H1 (cell line): ENCODE data around the gene EPHA5. TPM values are rescaled to one million over a fixed set of nuclear protein-coding genes. Genes with fewer than 3 reads are reported as not detected.

Experiments
- CTCF ChIA-PET: fragments of 300-600 bp; sonication (Branson Sonifier 250); formaldehyde crosslinking; loops from one replicate; lab custom pipeline; 2021; ENCODE audit not compliant: partially characterized antibody; lab: Charles Lee
- POLR2A ChIA-PET: fragments of 300-600 bp; sonication (Branson Sonifier 250); formaldehyde crosslinking; loops from one replicate; lab custom pipeline; 2021; ENCODE audit warnings: inconsistent platforms; ENCODE audit not compliant: partially characterized antibody; lab: Charles Lee
- DNase-seq, 2 experiments: peaks; one replicate each; pipeline versions ENCODE4 v3.0.0 to v3.0.0-alpha.2; 2010 to 2022; ENCODE audit warnings: low spot score in 2 of 2, low read depth in 1 of 2, mixed read lengths in 1 of 2
- FAIRE-seq: peaks from 2 replicates; lab custom pipeline; 2011; peaks lifted over from hg19 to GRCh38; lab: Jason Lieb, UNC
- H2AFZ ChIP-seq: 2 replicates; pipeline ENCODE4 v1.8.1; 2012; ENCODE audit warnings: low read length, inconsistent platforms
- H2AK5ac ChIP-seq: 2 replicates; pipeline ENCODE4 v1.6.1; 2013; ENCODE audit warnings: low read depth, low read length
- H2BK120ac ChIP-seq: replicated peaks from 2 replicates; pipeline ENCODE3; 2013; ENCODE audit warnings: low read depth, low read length, inconsistent platforms
- H2BK12ac ChIP-seq: 2 replicates; pipeline ENCODE4 v1.6.1; 2013; ENCODE audit warnings: low read depth, low read length
- H2BK15ac ChIP-seq: 2 replicates; pipeline ENCODE4 v1.6.1; 2013; ENCODE audit warnings: low read length
- H2BK20ac ChIP-seq: 2 replicates; pipeline ENCODE4 v1.6.1; 2013; ENCODE audit warnings: low read length
- H2BK5ac ChIP-seq: 2 replicates; pipeline ENCODE4 v1.6.1; 2013; ENCODE audit warnings: low read depth, low read length
- H3K14ac ChIP-seq: 2 replicates; pipeline ENCODE4 v1.6.1; 2013; ENCODE audit warnings: inconsistent platforms; ENCODE audit not compliant: insufficient read length
- H3K18ac ChIP-seq: 2 replicates; pipeline ENCODE4 v1.6.1; 2013; ENCODE audit warnings: low read length; ENCODE audit errors: extremely low read depth
- H3K23ac ChIP-seq: 2 replicates; pipeline ENCODE4 v1.6.1; 2013; ENCODE audit warnings: inconsistent platforms; ENCODE audit not compliant: insufficient read length
- H3K23me2 ChIP-seq: 2 replicates; pipeline ENCODE4 v1.6.1; 2013; ENCODE audit warnings: low read depth, low read length
- H3K27ac ChIP-seq: 2 replicates; pipeline ENCODE4 v1.6.1; 2011; ENCODE audit warnings: low read depth, low read length, inconsistent platforms
- H3K27me3 ChIP-seq, 4 experiments: replicated peaks in 1 of 4; 1 replicate in 1 of 4; 2 replicates in 3 of 4; pipeline versions ENCODE4 v1.6.1 to v1.8.1; 2011 to 2013; ENCODE audit warnings: low read length in 3 of 4, mild to moderate bottlenecking in 3 of 4, inconsistent platforms in 2 of 4, mixed read lengths in 2 of 4, moderate library complexity in 1 of 4; ENCODE audit not compliant: control insufficient read depth in 3 of 4, insufficient read depth in 3 of 4; ENCODE audit errors: extremely low read depth in 1 of 4
- H3K36me3 ChIP-seq, 4 experiments: 2 replicates each; pipeline versions ENCODE4 v1.6.1 to v1.8.1; 2011 to 2013; ENCODE audit warnings: mild to moderate bottlenecking in 4 of 4, low read length in 3 of 4, moderate library complexity in 2 of 4, control low read depth in 1 of 4, inconsistent platforms in 1 of 4; ENCODE audit not compliant: insufficient read depth in 4 of 4, control insufficient read depth in 2 of 4
- H3K4ac ChIP-seq: replicated peaks from 2 replicates; pipeline ENCODE3; 2013; ENCODE audit warnings: low read length, low read depth, mixed read lengths, inconsistent platforms; ENCODE audit not compliant: insufficient read length
- H3K4me1 ChIP-seq, 4 experiments: replicated peaks in 1 of 4; 1 replicate in 1 of 4; 2 replicates in 3 of 4; pipeline versions ENCODE4 v1.6.1 to v1.8.1; 2011 to 2013; ENCODE audit warnings: low read length in 3 of 4, inconsistent platforms in 2 of 4, mixed read lengths in 1 of 4; ENCODE audit not compliant: insufficient read depth in 4 of 4, control insufficient read depth in 3 of 4
- H3K4me2 ChIP-seq, 2 experiments: 2 replicates each; pipeline versions ENCODE4 v1.6.1 to v1.8.1; 2011 to 2013; ENCODE audit warnings: low read depth in 2 of 2, low read length in 2 of 2, control low read depth in 1 of 2, inconsistent platforms in 1 of 2, mild to moderate bottlenecking in 1 of 2; ENCODE audit not compliant: insufficient read depth in 1 of 2
- H3K4me3 ChIP-seq, 4 experiments: fragments of 200-600, 300-600 bp in 1 of 4; sonication (generic), shearing (Covaris generic), sonication (Bioruptor Twin) in 1 of 4; 2 replicates each; pipeline versions ENCODE4 v1.5.1 to v1.8.1; 2011 to 2016; ENCODE audit warnings: low read length in 4 of 4, low read depth in 3 of 4, control low read depth in 2 of 4, inconsistent platforms in 2 of 4, mild to moderate bottlenecking in 2 of 4, mixed read lengths in 1 of 4, moderate library complexity in 1 of 4; ENCODE audit not compliant: insufficient read depth in 2 of 4; ENCODE audit errors: extremely low read depth in 1 of 4
- H3K56ac ChIP-seq: replicated peaks from 2 replicates; pipeline ENCODE3; 2013; ENCODE audit warnings: low read depth, mild to moderate bottlenecking, mixed read lengths, low read length, inconsistent platforms; ENCODE audit not compliant: insufficient read length
- H3K79me1 ChIP-seq: 2 replicates; pipeline ENCODE4 v1.6.1; 2013; ENCODE audit warnings: low read depth, low read length, control low read depth
- H3K79me2 ChIP-seq, 2 experiments: 2 replicates each; pipeline versions ENCODE4 v1.6.1 to v1.8.1; 2012 to 2013; ENCODE audit warnings: low read length in 2 of 2, mild to moderate bottlenecking in 2 of 2, inconsistent platforms in 1 of 2; ENCODE audit not compliant: insufficient read depth in 2 of 2, control insufficient read depth in 1 of 2
- H3K9ac ChIP-seq, 4 experiments: replicated peaks in 1 of 4; 1 replicate in 1 of 4; 2 replicates in 3 of 4; pipeline versions ENCODE4 v1.6.1 to v1.8.1; 2011 to 2013; ENCODE audit warnings: low read depth in 3 of 4, low read length in 3 of 4, control low read depth in 2 of 4, mild to moderate bottlenecking in 2 of 4, moderate library complexity in 2 of 4, inconsistent platforms in 1 of 4; ENCODE audit errors: extremely low read depth in 1 of 4
- H3K9me3 ChIP-seq, 2 experiments: 2 replicates each; pipeline versions ENCODE4 v1.6.1 to v1.8.1; 2012 to 2013; ENCODE audit warnings: mild to moderate bottlenecking in 2 of 2, moderate library complexity in 2 of 2, control low read depth in 1 of 2, inconsistent platforms in 1 of 2, low read depth in 1 of 2, low read length in 1 of 2, mixed read lengths in 1 of 2; ENCODE audit not compliant: insufficient read depth in 2 of 2
- H4K20me1 ChIP-seq, 2 experiments: replicated peaks in 1 of 2; 2 replicates each; pipeline versions ENCODE3 to v1.8.1; 2011 to 2013; ENCODE audit warnings: inconsistent platforms in 2 of 2, low read length in 2 of 2, mild to moderate bottlenecking in 1 of 2; ENCODE audit not compliant: insufficient read depth in 2 of 2, control insufficient read depth in 1 of 2
- H4K5ac ChIP-seq: 2 replicates; pipeline ENCODE4 v1.6.1; 2013; ENCODE audit warnings: low read length, low read depth, mixed read lengths, inconsistent platforms; ENCODE audit not compliant: insufficient read length
- H4K8ac ChIP-seq: 2 replicates; pipeline ENCODE4 v1.8.0; 2013; ENCODE audit warnings: mild to moderate bottlenecking, moderate library complexity, low read length, inconsistent platforms; ENCODE audit not compliant: insufficient read depth; ENCODE audit errors: extremely low read depth
- H4K91ac ChIP-seq: replicated peaks from 2 replicates; pipeline ENCODE3; 2013; ENCODE audit warnings: low read length, mixed read lengths, inconsistent platforms; ENCODE audit not compliant: insufficient read length
- BACH1 ChIP-seq: IDR thresholded peaks from 2 replicates; pipeline ENCODE4 v1.6.1; 2012; ENCODE audit warnings: low read length, improper control_type of control experiment
- SP1 ChIP-seq: IDR thresholded peaks from 2 replicates; pipeline ENCODE4 v1.6.1; 2011; ENCODE audit warnings: low read depth, low read length
- polyA plus RNA-seq, 7 experiments: library from polyadenylated mRNA; depleted of rRNA in 3 of 7; stranded (reverse) in 5 of 7; unstranded in 2 of 7; fragments of >200 nt in 5 of 7; fragments of 200-250 nt in 2 of 7; gene quantifications; 1 replicate in 5 of 7; 2 replicates in 1 of 7; 4 replicates in 1 of 7; pipeline versions ENCODE4 v1.2.1 to v1.2.3, GENCODE V29; 2011 to 2013; ENCODE audit warnings: missing spikeins in 2 of 7, mixed read lengths in 2 of 7
- total RNA-seq: library from RNA; stranded (reverse); fragmentation: NEBNext Ultra II Directional; extraction: Animal tissue kit (Norgen Biotek cat#: 25700); gene quantifications from 2 replicates; pipeline ENCODE4 v1.2.1, GENCODE V29; 2021

EPHA5 gene
- total and polyA plus RNA-seq, 2 of the 8 experiments (the other 6 are each of a cell fraction or from before 2014, with no cell fraction given), result 0.03 to 0.11 TPM

DNA sequence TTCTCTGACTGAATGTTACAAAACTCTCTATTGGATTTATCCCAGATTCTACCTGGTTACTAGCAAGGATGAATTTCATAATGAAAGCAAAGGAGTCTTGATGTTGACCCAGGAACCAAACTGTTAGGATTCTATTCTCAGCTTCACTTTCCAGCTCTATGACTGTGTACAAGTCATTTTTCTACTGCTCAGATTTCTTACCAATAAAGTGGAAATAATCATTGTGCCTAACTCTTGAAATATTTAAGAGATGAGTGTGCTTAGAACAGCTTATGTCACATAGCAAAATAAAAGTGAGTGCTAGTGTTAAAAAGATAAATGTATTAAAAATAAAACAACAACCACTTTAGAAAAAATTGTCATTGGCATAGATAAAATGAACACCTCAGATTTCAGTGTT is 45.6 kb downstream of the EPHA5 start:
- Histone ChIP-seq H2BK20ac (no peak overlapping the region), H3K79me1 (no peaks in the 10 kb centered on the region), H3K4ac (no peak overlapping the region), H4K5ac (no peak overlapping the region), H4K20me1 (no peaks in the 10 kb centered on the region), H3K4me1 (no peaks in the 10 kb centered on the region), H4K91ac (no peak overlapping the region), H2BK15ac (no peak overlapping the region), H3K27me3 (no peaks in the 10 kb centered on the region), H3K27ac (no peak overlapping the region), H3K23me2 (no peaks in the 10 kb centered on the region), H3K14ac (no peak overlapping the region), H3K9ac (no peak overlapping the region), H3K36me3 (no peaks in the 10 kb centered on the region), H2BK12ac (no peak overlapping the region), H2AFZ (no peak overlapping the region), H2BK5ac (no peak overlapping the region), H2AK5ac (no peak overlapping the region), H2BK120ac (no peak overlapping the region), H3K4me2 (no peak overlapping the region), H3K79me2 (no peaks in the 10 kb centered on the region), H3K23ac (no peak overlapping the region), H3K4me3 (no peak overlapping the region), H3K18ac (no peak overlapping the region), H3K56ac (no peak overlapping the region), H4K8ac (no peak overlapping the region), H3K9me3 (no peaks in the 10 kb centered on the region)
- FAIRE-seq, result no peak
- POLR2A ChIA-PET, result no interaction called here
- TF ChIP-seq BACH1 (no peak), SP1 (no peak)
- CTCF ChIA-PET, result no interaction called here
- DNase-seq, result no peak
